Lower leg skin (tissue), 4 donors: ENCODE measurements around the gene KLF6. TPM values are rescaled to one million over a fixed set of nuclear protein-coding genes. Genes with fewer than 3 reads are reported as not detected.

Source experiments
- DNase-seq, 2 donors: peaks; one replicate each; pipeline ENCODE4 v3.0.0-alpha.2; 2019; ENCODE audit warnings: low spot score in 2 of 2
- H3K4me3 ChIP-seq: fragments of 200-600 bp; sonication (generic); 2 replicates; pipeline ENCODE4 v1.5.1; 2017; ENCODE audit warnings: mild to moderate bottlenecking, low read depth; ENCODE audit not compliant: poor library complexity, severe bottlenecking
- POLR2A ChIP-seq, 2 donors: fragments of 450-650 bp; IDR thresholded peaks; one replicate each; pipeline ENCODE4 v1.6.1; 2016 to 2017; ENCODE audit warnings: antibody characterized with exemption in 2 of 2, mild to moderate bottlenecking in 1 of 2, moderate library complexity in 1 of 2
- WGBS, 2 donors: methylation state at CpG; one replicate each; pipeline ENCODE4 v1.1.5; 2018; 5-methylcytosine and 5-hydroxymethylcytosine counted together
- intact Hi-C: fragments of 100-400 bp; cut with DNase I; formaldehyde crosslinking; loops from one replicate; pipeline ENCODE4 v1.15.0; 2023; ENCODE audit warnings: low total_unique reads
- total RNA-seq, 4 donors: library from RNA; depleted of rRNA; stranded (reverse); fragments of >200 nt; gene quantifications; one replicate each; pipeline ENCODE4 v1.1.0, GENCODE V29; 2016
- TF ChIP-seq, protein P1 (sequence below), 3 donors: fragments of 450-650 bp; IDR thresholded peaks; one replicate each; pipeline ENCODE4 v1.5.1; 2016; ENCODE audit warnings: antibody characterized with exemption in 3 of 3, mild to moderate bottlenecking in 3 of 3, moderate library complexity in 2 of 3

KLF6 gene
- total RNA-seq, 4 donors from 2014 or later, result 127 to 533 (median 179) TPM

DNA sequence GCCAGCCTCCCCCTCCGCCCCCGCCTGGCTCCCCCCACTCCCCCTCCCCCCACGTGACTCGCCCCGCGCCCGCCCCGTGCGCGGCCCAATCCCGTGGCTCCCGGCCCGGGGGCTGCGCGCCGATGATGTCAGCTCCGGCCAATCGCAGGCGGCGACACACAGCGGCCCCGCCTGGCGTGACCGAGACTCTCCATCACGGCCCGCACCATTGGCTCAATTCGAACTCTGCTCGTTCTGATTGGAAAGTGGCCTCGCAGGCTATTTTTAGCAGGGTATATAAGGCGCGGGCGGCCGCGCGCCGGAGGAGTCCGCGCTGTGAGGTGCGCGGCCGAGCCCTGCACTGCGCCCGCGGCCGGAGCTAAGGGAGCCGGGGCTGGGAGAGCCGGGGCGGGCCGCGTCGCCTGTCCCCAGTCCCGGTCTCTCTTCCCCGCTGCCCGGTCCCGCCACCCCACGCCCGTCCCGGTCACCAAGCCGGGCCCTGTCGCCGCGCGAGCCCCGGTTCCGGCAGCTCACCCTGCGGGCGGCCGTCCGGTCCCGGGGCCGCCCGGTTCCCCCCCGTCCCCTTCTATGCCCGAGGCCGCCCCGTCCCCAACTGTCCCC lies 342 bp upstream of the KLF6 start:
- DNase-seq, result peak; percentile 98 to 100
- WGBS, 2 donors, result 1% methylated on average over 28 to 54 of the region's 76 CpGs
- H3K4me3 ChIP-seq, result peak overlapping the region; percentile 81
- intact Hi-C loops, result no loop called here
- TF ChIP-seq POLR2A (IDR thresholded peaks at IDR 0.05), result peak in 1 of 2 donors; percentile 99
- TF ChIP-seq, protein P1, sequence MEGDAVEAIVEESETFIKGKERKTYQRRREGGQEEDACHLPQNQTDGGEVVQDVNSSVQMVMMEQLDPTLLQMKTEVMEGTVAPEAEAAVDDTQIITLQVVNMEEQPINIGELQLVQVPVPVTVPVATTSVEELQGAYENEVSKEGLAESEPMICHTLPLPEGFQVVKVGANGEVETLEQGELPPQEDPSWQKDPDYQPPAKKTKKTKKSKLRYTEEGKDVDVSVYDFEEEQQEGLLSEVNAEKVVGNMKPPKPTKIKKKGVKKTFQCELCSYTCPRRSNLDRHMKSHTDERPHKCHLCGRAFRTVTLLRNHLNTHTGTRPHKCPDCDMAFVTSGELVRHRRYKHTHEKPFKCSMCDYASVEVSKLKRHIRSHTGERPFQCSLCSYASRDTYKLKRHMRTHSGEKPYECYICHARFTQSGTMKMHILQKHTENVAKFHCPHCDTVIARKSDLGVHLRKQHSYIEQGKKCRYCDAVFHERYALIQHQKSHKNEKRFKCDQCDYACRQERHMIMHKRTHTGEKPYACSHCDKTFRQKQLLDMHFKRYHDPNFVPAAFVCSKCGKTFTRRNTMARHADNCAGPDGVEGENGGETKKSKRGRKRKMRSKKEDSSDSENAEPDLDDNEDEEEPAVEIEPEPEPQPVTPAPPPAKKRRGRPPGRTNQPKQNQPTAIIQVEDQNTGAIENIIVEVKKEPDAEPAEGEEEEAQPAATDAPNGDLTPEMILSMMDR (IDR thresholded peaks at IDR 0.05), result no peak

DNA sequence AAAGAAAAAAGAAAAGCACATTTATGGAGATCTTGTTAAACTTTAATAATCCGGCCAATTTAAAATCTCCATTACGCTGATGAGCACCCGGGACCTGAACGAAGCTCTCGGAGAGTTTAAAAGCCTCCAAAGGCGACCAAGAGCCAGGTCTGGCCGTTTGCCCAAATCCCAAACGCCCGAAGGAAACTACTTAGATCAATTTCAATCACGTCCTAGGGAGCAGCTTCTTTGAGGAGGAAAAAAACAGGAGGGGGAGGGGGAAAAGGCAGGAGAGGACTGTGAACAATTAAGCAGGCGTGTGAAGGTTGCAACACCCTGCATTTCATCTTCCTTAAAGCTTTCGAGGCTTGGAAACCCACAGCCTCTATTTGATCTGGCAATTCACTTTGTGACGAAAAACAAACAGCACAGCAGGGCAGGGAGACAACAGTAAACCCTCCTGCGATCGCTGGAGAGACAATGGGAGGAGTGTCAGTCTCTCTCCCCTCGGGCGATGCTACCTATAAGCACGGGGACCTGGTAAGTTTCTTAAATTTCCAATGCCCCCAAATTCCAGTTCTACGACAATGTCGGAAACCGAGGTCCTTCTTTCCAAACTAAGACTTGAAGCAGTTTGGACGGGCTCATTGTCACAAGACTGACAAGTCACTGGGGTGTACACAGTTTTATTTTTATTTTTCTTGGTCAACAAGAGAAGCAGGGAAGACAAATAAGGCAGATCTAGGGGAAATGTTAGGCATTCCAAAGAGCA lies 1.2 kb downstream of the KLF6 start:
- intact Hi-C loops, result no loop called here
- WGBS, 2 donors, result 0 to 1% methylated on average over 22 of the region's 22 CpGs
- DNase-seq, result peak; percentile 84 to 94

DNA sequence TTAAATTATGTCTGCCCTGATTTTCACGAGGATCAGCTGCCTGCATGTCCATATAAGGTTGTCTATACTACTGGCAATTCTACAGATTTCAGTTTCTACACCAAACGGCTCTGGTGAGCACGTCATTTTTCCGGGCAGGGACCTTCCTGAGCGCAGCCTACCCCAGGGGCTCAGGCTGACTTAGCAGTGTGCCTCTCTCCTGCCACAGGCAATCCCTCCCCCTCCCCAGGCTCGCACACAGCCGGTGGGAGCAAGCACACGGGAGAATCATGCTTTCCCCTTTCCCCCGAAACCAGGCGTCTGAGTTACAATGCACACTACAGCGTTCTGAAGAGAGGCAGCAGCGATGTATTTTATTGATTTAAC lies 1.7 kb downstream of the KLF6 start:
- H3K4me3 ChIP-seq, result peak overlapping the region; percentile 89
- TF ChIP-seq, protein P1 (IDR thresholded peaks at IDR 0.05), result no peak
- peak in 1 of 2 donors; percentile 48 for TF ChIP-seq POLR2A (IDR thresholded peaks at IDR 0.05)
- 0% methylated on average over 12 of the region's 12 CpGs for WGBS, 2 donors
- intact Hi-C loops, result no loop called here
- no peak for DNase-seq

More for the DNA sequence above, 1.2 kb downstream of the KLF6 start:
- TF ChIP-seq, protein P1 (IDR thresholded peaks at IDR 0.05), result no peak
- peak in 1 of 2 donors; percentile 53 for TF ChIP-seq POLR2A (IDR thresholded peaks at IDR 0.05)
- peak overlapping the region; percentile 89 for H3K4me3 ChIP-seq

DNA sequence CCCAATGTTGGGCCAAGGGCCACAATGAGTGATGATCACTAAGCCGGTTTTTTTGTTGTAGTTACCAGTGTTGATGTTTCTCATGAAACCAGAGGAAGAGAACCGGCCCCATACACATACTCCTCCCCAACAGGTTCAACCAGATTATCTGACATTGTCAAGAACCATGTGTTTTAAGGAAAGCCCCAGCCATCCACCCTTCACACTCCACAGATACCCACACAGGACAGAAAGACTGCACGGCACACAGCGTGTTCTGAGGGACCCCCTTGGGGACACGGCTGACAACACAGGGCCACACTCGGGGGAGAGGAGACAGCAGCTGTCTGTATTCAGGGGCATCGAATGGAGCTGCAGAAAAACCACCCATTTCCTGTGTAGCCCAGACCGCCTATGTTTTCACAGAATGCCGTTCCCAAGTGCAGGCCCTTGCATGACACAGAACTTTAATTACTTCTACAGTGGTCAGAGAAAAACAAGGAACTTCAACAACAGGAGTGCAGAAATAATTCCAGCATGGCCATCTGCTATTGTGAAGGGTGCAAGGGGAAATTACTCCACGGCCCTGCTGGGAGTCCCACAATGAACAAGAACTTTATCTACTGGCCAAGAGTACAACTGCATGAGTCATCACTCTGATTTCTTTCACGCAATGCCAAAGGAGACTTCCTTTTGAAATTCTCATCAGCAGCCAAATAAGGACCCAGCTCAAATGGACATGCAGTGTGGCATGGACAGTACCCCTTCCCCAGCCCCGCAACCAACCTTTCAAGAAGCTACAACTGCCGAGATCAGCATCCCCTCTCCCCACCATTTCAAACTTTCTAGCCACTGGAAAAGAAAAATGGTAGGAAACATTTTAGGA lies 2.3 kb downstream of the KLF6 start:
- intact Hi-C loops, result no loop called here

DNA sequence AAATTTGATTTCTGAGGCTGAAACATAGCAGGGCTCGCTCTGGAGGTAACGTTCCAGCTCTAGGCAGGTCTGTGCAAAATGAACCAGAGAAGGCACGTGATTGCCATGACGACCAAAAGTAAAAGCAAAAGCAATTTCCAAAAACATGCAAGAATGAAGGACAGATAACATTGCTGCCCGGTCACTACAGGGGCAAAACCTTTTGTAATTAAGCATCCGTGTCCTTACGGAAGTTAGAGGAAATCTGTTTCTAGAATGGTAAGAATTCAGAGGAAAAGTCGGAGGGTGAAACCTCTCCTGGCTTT lies 2.9 kb downstream of the KLF6 start:
- peak overlapping the region; percentile 89 for H3K4me3 ChIP-seq
- 1% methylated on average over 8 of the region's 8 CpGs for WGBS, 2 donors
- TF ChIP-seq, protein P1 (IDR thresholded peaks at IDR 0.05), result no peak
- TF ChIP-seq POLR2A (IDR thresholded peaks at IDR 0.05), result no peak
- intact Hi-C loops, result no loop called here
- peak in 1 of 2 donors; percentile 60 for DNase-seq

More for the DNA sequence above, 2.3 kb downstream of the KLF6 start:
- WGBS, 2 donors, result 0 to 1% methylated on average over 13 of the region's 13 CpGs
- peak overlapping the region; percentile 89 for H3K4me3 ChIP-seq
- peak; percentile 84 to 93 for DNase-seq
- TF ChIP-seq, protein P1 (IDR thresholded peaks at IDR 0.05), result no peak
- TF ChIP-seq POLR2A (IDR thresholded peaks at IDR 0.05), result no peak
